OCI-LY7 (cell line): Measurements from ENCODE around the gene CAND2. TPM values are rescaled to one million over a fixed set of nuclear protein-coding genes. Genes with fewer than 3 reads are reported as not detected.

Experiments
- BruUV-seq: library from RNA; stranded (reverse); fragments of 400-500 nt; replicated peaks from 2 replicates; lab custom pipeline; 2021; lab: Mats Ljungman, UMichigan
- CTCF ChIA-PET: fragments of 300-600 bp; sonication (Branson Sonifier 250); formaldehyde crosslinking; loops from one replicate; lab custom pipeline; 2022; ENCODE audit warnings: antibody characterized with exemption; ENCODE audit not compliant: unreplicated experiment; lab: Charles Lee
- POLR2A ChIA-PET: fragments of 300-600 bp; sonication (Branson Sonifier 250); formaldehyde crosslinking; loops from one replicate; lab custom pipeline; 2022; ENCODE audit warnings: antibody characterized with exemption; lab: Charles Lee
- DNase-seq: peaks from one replicate; pipeline ENCODE4 v3.0.0-alpha.2; 2015; ENCODE audit warnings: low spot score
- H2AFZ ChIP-seq: fragments of 200-600 bp; sonication (generic), shearing (Covaris generic); 2 replicates; pipeline ENCODE4 v1.6.1; 2014; ENCODE audit warnings: mild to moderate bottlenecking, antibody characterized with exemption, low read length, moderate library complexity
- H3K27ac ChIP-seq: fragments of 200-600 bp; sonication (generic); 2 replicates; pipeline ENCODE4 v1.5.1; 2014; ENCODE audit warnings: mixed run types, low read depth, mild to moderate bottlenecking, moderate library complexity, low read length, inconsistent platforms; ENCODE audit not compliant: poor library complexity, severe bottlenecking
- H3K36me3 ChIP-seq: fragments of 200-600 bp; sonication (generic); 2 replicates; pipeline ENCODE4 v1.6.1; 2014; ENCODE audit warnings: mild to moderate bottlenecking, antibody characterized with exemption, low read length, moderate library complexity, mixed read lengths; ENCODE audit not compliant: insufficient read depth
- H3K4me1 ChIP-seq: fragments of 200-600 bp; sonication (generic); 2 replicates; pipeline ENCODE4 v1.5.1; 2014; ENCODE audit warnings: mild to moderate bottlenecking, low read length; ENCODE audit not compliant: insufficient read depth, poor library complexity, severe bottlenecking
- H3K4me2 ChIP-seq: fragments of 200-600 bp; sonication (generic); 2 replicates; pipeline ENCODE4 v1.6.1; 2014; ENCODE audit warnings: mild to moderate bottlenecking, low read length
- H3K4me3 ChIP-seq: fragments of 200-600 bp; sonication (generic); 2 replicates; pipeline ENCODE4 v1.5.1; 2014; ENCODE audit warnings: mild to moderate bottlenecking, low read depth, low read length; ENCODE audit not compliant: poor library complexity, severe bottlenecking
- H3K79me2 ChIP-seq: fragments of 200-600 bp; sonication (generic); 2 replicates; pipeline ENCODE4 v1.6.1; 2016; ENCODE audit warnings: low read depth, mild to moderate bottlenecking, low read length, moderate library complexity, mixed read lengths; ENCODE audit not compliant: insufficient read depth
- H3K9me2 ChIP-seq: fragments of 200-600 bp; sonication (generic); 2 replicates; pipeline ENCODE4 v1.6.1; 2016; ENCODE audit warnings: mild to moderate bottlenecking, low read length, mixed read lengths; ENCODE audit not compliant: insufficient read depth
- H3K9me3 ChIP-seq: fragments of 200-600 bp; sonication (generic); 2 replicates; pipeline ENCODE4 v1.6.1; 2014; ENCODE audit warnings: mild to moderate bottlenecking, mixed run types, low read length, mixed read lengths
- H4K20me1 ChIP-seq: fragments of 200-600 bp; sonication (generic); 2 replicates; pipeline ENCODE4 v1.6.1; 2014; ENCODE audit warnings: mild to moderate bottlenecking, antibody characterized with exemption, low read length, moderate library complexity, mixed read lengths; ENCODE audit not compliant: insufficient read depth
- CTCF ChIP-seq: fragments of 200-600 bp; sonication (generic); conservative IDR thresholded peaks from 2 replicates; pipeline ENCODE4 v1.5.1; 2014; ENCODE audit warnings: mild to moderate bottlenecking, antibody characterized with exemption, low read length, moderate library complexity, mixed read lengths
- EZH2phosphoT487 ChIP-seq: fragments of 200-600 bp; sonication (generic); IDR thresholded peaks from 2 replicates; pipeline ENCODE4 v1.6.1; 2018; ENCODE audit warnings: low read depth, borderline replicate concordance, mild to moderate bottlenecking, mixed run types, antibody characterized with exemption, low read length, moderate library complexity, mixed read lengths
- intact Hi-C: fragments of 100-400 bp; cut with micrococcal nuclease; formaldehyde crosslinking; loops from one replicate; pipeline ENCODE4 v1.10.0; 2022; ENCODE audit not compliant: unreplicated experiment
- total RNA-seq, 2 experiments: library from RNA; depleted of rRNA in 1 of 2; stranded (reverse); fragments of >200 nt in 1 of 2; shearing (Covaris generic) in 1 of 2; gene quantifications; 2 replicates each; pipeline ENCODE4 v1.2.3, GENCODE V29; 2014 to 2022

The CAND2 gene
- total RNA-seq, 2 experiments from 2014 or later, result 4.1 to 11.0 TPM

GRCh38 chr3:12822725-12823373, 26.4 kb downstream of the CAND2 start:
- POLR2A ChIA-PET, result interaction anchor here (0.7 kb wide), 1 partner anchor 49 kb away, joined by 4 read pairs; no protein-coding TSS in a partner anchor
- H4K20me1 ChIP-seq, result no peaks in the 10 kb centered on the region

GRCh38 chr3:12824299-12824698, 27.8 kb downstream of the CAND2 start:
- intact Hi-C loops, result no loop called here
- Histone ChIP-seq H3K4me1 (peaks cover under 1% of the 10 kb centered on the region), H3K27ac (no peak overlapping the region), H3K79me2 (no peaks in the 10 kb centered on the region), H3K4me2 (no peak overlapping the region), H3K9me2 (no peaks in the 10 kb centered on the region), H4K20me1 (no peaks in the 10 kb centered on the region), H3K9me3 (no peaks in the 10 kb centered on the region), H3K4me3 (no peak overlapping the region), H3K36me3 (peaks cover 6% of the 10 kb centered on the region; the same call in 1 of the 2 replicates), H2AFZ (no peak overlapping the region)
- ChIA-PET POLR2A (no interaction called here), CTCF (no interaction called here)
- DNase-seq, result no peak
- TF ChIP-seq CTCF, result no peak
- TF ChIP-seq EZH2phosphoT487, result no peak
- no TSS peak for BruUV-seq

More at GRCh38 chr3:12822725-12823373, 26.4 kb downstream of the CAND2 start:
- Histone ChIP-seq H3K27ac (no peak overlapping the region), H3K9me3 (no peaks in the 10 kb centered on the region), H3K79me2 (no peaks in the 10 kb centered on the region), H2AFZ (no peak overlapping the region), H3K4me3 (no peak overlapping the region), H3K36me3 (peaks cover 6% of the 10 kb centered on the region; the same call in 1 of the 2 replicates), H3K4me1 (peaks cover 12% of the 10 kb centered on the region), H3K9me2 (no peaks in the 10 kb centered on the region), H3K4me2 (no peak overlapping the region)
- peak; percentile 43 for DNase-seq
- BruUV-seq, result no TSS peak
- intact Hi-C loops, result no loop called here
- CTCF ChIA-PET, result no interaction called here
- TF ChIP-seq EZH2phosphoT487, result no peak
- TF ChIP-seq CTCF, result peak; percentile 67

- no peak for DNase-seq
- ChIA-PET POLR2A (interaction anchor here (1.4 to 1.5 kb wide), 2 partner anchors 10 to 17 kb away, joined by 3 to 4 read pairs; partner anchors contain the start of gene RPL32), CTCF (no interaction called here)
- intact Hi-C loops, result no loop called here
- H3K36me3 ChIP-seq, result peaks cover 13% of the 10 kb centered on the region; the same call in 1 of the 2 replicates
- TF ChIP-seq EZH2phosphoT487 (no peak), CTCF (no peak)
- H3K4me1 ChIP-seq, result no peaks in the 10 kb centered on the region
- H4K20me1 ChIP-seq, result no peaks in the 10 kb centered on the region
- no peak overlapping the region for H3K4me3 ChIP-seq
- no peaks in the 10 kb centered on the region for H3K9me3 ChIP-seq
- H3K4me2 ChIP-seq, result no peak overlapping the region
- H3K27ac ChIP-seq, result no peak overlapping the region
- BruUV-seq, result no TSS peak
- H3K9me2 ChIP-seq, result no peaks in the 10 kb centered on the region
- no peak overlapping the region for H2AFZ ChIP-seq
- no peaks in the 10 kb centered on the region for H3K79me2 ChIP-seq
Observed at GRCh38 chr3:12825156-12825555, 28.7 kb downstream of the CAND2 start.
